Activated CD4-positive, alpha-beta T cell treated with anti-CD3 and anti-CD28 coated beads, Interleukin-2, amount 10 ng/mL, durations not matched to agents 7 days and 5 days (primary cell): Measurements from ENCODE around the gene DCP2. TPM values are rescaled to one million over a fixed set of nuclear protein-coding genes. Genes with fewer than 3 reads are reported as not detected.
A peak's percentile ranks its signal among the peaks of the same experiment; 100 is the strongest.

ENCODE experiments used
- CTCF ChIA-PET: fragments of 350-600 bp; sonication (Branson Sonifier 250); formaldehyde crosslinking; loops from one replicate; lab custom pipeline; 2021; ENCODE audit warnings: antibody characterized with exemption; lab: Charles Lee
- POLR2A ChIA-PET: fragments of 350-600 bp; sonication (Branson Sonifier 250); formaldehyde crosslinking; loops from one replicate; lab custom pipeline; 2021; ENCODE audit warnings: antibody characterized with exemption; lab: Charles Lee
- DNase-seq: peaks from one replicate; pipeline ENCODE4 v3.0.0-alpha.2; 2020
- H3K27ac Mint-ChIP-seq: one replicate; pipeline ENCODE4 v1.8.0; 2021; ENCODE audit warnings: mild to moderate bottlenecking, moderate library complexity, mixed read lengths
- H3K27me3 Mint-ChIP-seq: one replicate; pipeline ENCODE4 v1.8.0; 2021; ENCODE audit warnings: mixed read lengths
- H3K36me3 Mint-ChIP-seq: one replicate; pipeline ENCODE4 v1.8.0; 2021; ENCODE audit warnings: low read depth, mixed read lengths
- H3K4me1 Mint-ChIP-seq: one replicate; pipeline ENCODE4 v1.8.0; 2021; ENCODE audit warnings: mixed read lengths
- H3K4me3 Mint-ChIP-seq: one replicate; pipeline ENCODE4 v1.8.0; 2021; ENCODE audit warnings: mild to moderate bottlenecking, moderate library complexity, mixed read lengths
- H3K9me3 Mint-ChIP-seq: one replicate; pipeline ENCODE4 v1.8.0; 2021; ENCODE audit warnings: mixed read lengths
- total RNA-seq, 2 experiments: library from RNA; stranded (reverse); gene quantifications; one replicate each; pipeline ENCODE4 v1.2.3, GENCODE V29; 2021

Gene DCP2
- 100 to 1,000 TPM; 116 to 122 TPM for total RNA-seq

GRCh38 chr5:112976432-112977309, at the start of gene DCP2:
TSS of gene DCP2 (plus strand) at chr5:112976798. CDS start at chr5:112976934, 136 bp downstream.
- peak; percentile 97 for DNase-seq
- H3K36me3 Mint-ChIP-seq, result peaks cover 26% of the 10 kb centered on the region
- H3K4me1 Mint-ChIP-seq, result peaks cover 49% of the 10 kb centered on the region
- H3K27ac Mint-ChIP-seq, result peak within 1 kb of the TSS; percentile 94
- ChIA-PET POLR2A (interaction anchor here (0.7 to 1.3 kb wide), 4 partner anchors 10 to 116 kb away, joined by 3 to 5 read pairs (median 4); partner anchors contain the start of gene SRP19), CTCF (interaction anchor here (0.7 to 4.2 kb wide), 7 partner anchors 10 to 45 kb away, joined by 3 to 38 read pairs (median 5); no protein-coding TSS in a partner anchor)
- H3K4me3 Mint-ChIP-seq, result peak within 1 kb of the TSS; percentile 95
- H3K27me3 Mint-ChIP-seq, result no peaks in the 10 kb centered on the region
- no peaks in the 10 kb centered on the region for H3K9me3 Mint-ChIP-seq

GRCh38 chr5:112929336-112930081, 47.1 kb upstream of the DCP2 start:
- Mint-ChIP-seq H3K4me3 (peak overlapping the region; percentile 59), H3K27ac (peak overlapping the region; percentile 89), H3K9me3 (peaks cover 7% of the 10 kb centered on the region), H3K27me3 (no peaks in the 10 kb centered on the region), H3K36me3 (peaks cover 16% of the 10 kb centered on the region), H3K4me1 (peaks cover 63% of the 10 kb centered on the region)
- ChIA-PET CTCF (interaction anchor here (0.6 to 0.9 kb wide), 4 partner anchors 12 to 629 kb away, joined by 3 to 4 read pairs (median 4); no protein-coding TSS in a partner anchor), POLR2A (interaction anchor here (0.5 kb wide), 1 partner anchor 9 kb away, joined by 3 read pairs; no protein-coding TSS in a partner anchor)
- DNase-seq, result peak; percentile 28

GRCh38 chr5:112930082-112930344, 46.6 kb upstream of the DCP2 start:
- Mint-ChIP-seq H3K27ac (peak overlapping the region; percentile 89), H3K36me3 (peaks cover 16% of the 10 kb centered on the region), H3K9me3 (peaks cover 10% of the 10 kb centered on the region), H3K4me1 (peaks cover 62% of the 10 kb centered on the region), H3K27me3 (no peaks in the 10 kb centered on the region), H3K4me3 (peak overlapping the region; percentile 33)
- ChIA-PET POLR2A (interaction anchor here (0.5 kb wide), 1 partner anchor 10 kb away, joined by 3 read pairs; no protein-coding TSS in a partner anchor), CTCF (interaction anchor here (0.6 to 0.9 kb wide), 4 partner anchors 11 to 628 kb away, joined by 3 to 4 read pairs (median 4); no protein-coding TSS in a partner anchor)
- DNase-seq, result peak; percentile 58

- peaks cover 10% of the 10 kb centered on the region for H3K9me3 Mint-ChIP-seq
- POLR2A ChIA-PET, result no interaction called here
- peaks cover 16% of the 10 kb centered on the region for H3K36me3 Mint-ChIP-seq
- CTCF ChIA-PET, result interaction anchor here (0.6 to 0.8 kb wide), 2 partner anchors 36 to 45 kb away, joined by 3 read pairs; partner anchors contain the start of gene DCP2
- no peak overlapping the region for H3K4me3 Mint-ChIP-seq
- peaks cover 61% of the 10 kb centered on the region for H3K4me1 Mint-ChIP-seq
- H3K27me3 Mint-ChIP-seq, result no peaks in the 10 kb centered on the region
- no peak overlapping the region for H3K27ac Mint-ChIP-seq
- DNase-seq, result no peak
Observed at GRCh38 chr5:112931473-112931872, 45.1 kb upstream of the DCP2 start.

- peaks cover 10% of the 10 kb centered on the region for H3K9me3 Mint-ChIP-seq
- DNase-seq, result no peak
- peaks cover 11% of the 10 kb centered on the region for H3K36me3 Mint-ChIP-seq
- CTCF ChIA-PET, result no interaction called here
- peaks cover 49% of the 10 kb centered on the region for H3K4me1 Mint-ChIP-seq
- H3K4me3 Mint-ChIP-seq, result no peak overlapping the region
- no peak overlapping the region for H3K27ac Mint-ChIP-seq
- no peaks in the 10 kb centered on the region for H3K27me3 Mint-ChIP-seq
- POLR2A ChIA-PET, result no interaction called here
Observed at GRCh38 chr5:112933105-112933504, 43.5 kb upstream of the DCP2 start.

GRCh38 chr5:112933651-112934365, 42.8 kb upstream of the DCP2 start:
- peaks cover 11% of the 10 kb centered on the region for H3K36me3 Mint-ChIP-seq
- POLR2A ChIA-PET, result no interaction called here

GRCh38 chr5:112934366-112934663, 42.3 kb upstream of the DCP2 start:
- Mint-ChIP-seq H3K27ac (no peak overlapping the region), H3K9me3 (peaks cover 10% of the 10 kb centered on the region), H3K36me3 (peaks cover 11% of the 10 kb centered on the region), H3K4me3 (no peak overlapping the region), H3K4me1 (peaks cover 37% of the 10 kb centered on the region), H3K27me3 (no peaks in the 10 kb centered on the region)
- DNase-seq, result no peak
- CTCF ChIA-PET, result no interaction called here
- POLR2A ChIA-PET, result no interaction called here

More at GRCh38 chr5:112933651-112934365, 42.8 kb upstream of the DCP2 start:
- Mint-ChIP-seq H3K27ac (no peak overlapping the region), H3K27me3 (no peaks in the 10 kb centered on the region), H3K4me1 (peaks cover 42% of the 10 kb centered on the region), H3K4me3 (no peak overlapping the region), H3K9me3 (peaks cover 10% of the 10 kb centered on the region)
- CTCF ChIA-PET, result no interaction called here
- DNase-seq, result no peak

- no peaks in the 10 kb centered on the region for H3K27me3 Mint-ChIP-seq
- CTCF ChIA-PET, result interaction anchor here (1.0 kb wide), 1 partner anchor 11 kb away, joined by 3 read pairs; no protein-coding TSS in a partner anchor
- H3K4me1 Mint-ChIP-seq, result peaks cover 26% of the 10 kb centered on the region
- POLR2A ChIA-PET, result no interaction called here
- no peak overlapping the region for H3K27ac Mint-ChIP-seq
- DNase-seq, result no peak
- no peak overlapping the region for H3K4me3 Mint-ChIP-seq
- peaks cover 8% of the 10 kb centered on the region for H3K9me3 Mint-ChIP-seq
- H3K36me3 Mint-ChIP-seq, result peaks cover 11% of the 10 kb centered on the region
Observed at GRCh38 chr5:112935675-112936074, 40.9 kb upstream of the DCP2 start.

GRCh38 chr5:112938286-112938685, 38.3 kb upstream of the DCP2 start:
- Mint-ChIP-seq H3K36me3 (peaks cover 4% of the 10 kb centered on the region), H3K9me3 (peaks cover 8% of the 10 kb centered on the region), H3K4me3 (no peak overlapping the region), H3K27me3 (no peaks in the 10 kb centered on the region), H3K4me1 (peaks cover 11% of the 10 kb centered on the region), H3K27ac (no peak overlapping the region)
- no peak for DNase-seq
- CTCF ChIA-PET, result no interaction called here
- POLR2A ChIA-PET, result no interaction called here

- CTCF ChIA-PET, result interaction anchor here (0.5 to 1.3 kb wide), 5 partner anchors 11 to 1182 kb away, joined by 3 to 5 read pairs (median 4); partner anchors contain the start of gene REEP5
- Mint-ChIP-seq H3K4me1 (peaks cover 5% of the 10 kb centered on the region), H3K4me3 (no peak overlapping the region), H3K27ac (no peak overlapping the region), H3K36me3 (no peaks in the 10 kb centered on the region), H3K9me3 (no peaks in the 10 kb centered on the region), H3K27me3 (peaks cover 1% of the 10 kb centered on the region)
- POLR2A ChIA-PET, result no interaction called here
- no peak for DNase-seq
Observed at GRCh38 chr5:112940670-112941069, 35.9 kb upstream of the DCP2 start.

GRCh38 chr5:112948458-112948857, 28.1 kb upstream of the DCP2 start:
- Mint-ChIP-seq H3K27me3 (peaks cover 9% of the 10 kb centered on the region), H3K4me1 (peaks cover 16% of the 10 kb centered on the region), H3K27ac (no peak overlapping the region), H3K9me3 (peaks cover 1% of the 10 kb centered on the region), H3K36me3 (peaks cover 3% of the 10 kb centered on the region), H3K4me3 (no peak overlapping the region)
- no peak for DNase-seq
- ChIA-PET POLR2A (no interaction called here), CTCF (no interaction called here)

- Mint-ChIP-seq H3K9me3 (peaks cover 2% of the 10 kb centered on the region), H3K36me3 (peaks cover 4% of the 10 kb centered on the region), H3K4me3 (no peak overlapping the region), H3K27ac (no peak overlapping the region), H3K4me1 (peaks cover 6% of the 10 kb centered on the region), H3K27me3 (peaks cover 7% of the 10 kb centered on the region)
- CTCF ChIA-PET, result interaction anchor here (0.6 to 1.1 kb wide), 3 partner anchors 17 to 316 kb away, joined by 3 read pairs; no protein-coding TSS in a partner anchor
- no peak for DNase-seq
- POLR2A ChIA-PET, result no interaction called here
Observed at GRCh38 chr5:112951124-112951702, 25.4 kb upstream of the DCP2 start.
